GM23248 (cell line): Measurements from ENCODE around the gene ZCCHC2. TPM values are rescaled to one million over a fixed set of nuclear protein-coding genes. Genes with fewer than 3 reads are reported as not detected.

ENCODE experiments used
- DNase-seq: peaks from one replicate; pipeline ENCODE4 v3.0.0-alpha.2; 2015
- H2AFZ ChIP-seq: fragments of 200-600 bp; sonication (generic); 2 replicates; pipeline ENCODE4 v1.6.1; 2016; ENCODE audit warnings: antibody characterized with exemption
- H3F3A ChIP-seq: fragments of 200-600 bp; sonication (generic); 2 replicates; pipeline ENCODE4 v1.6.1; 2016; ENCODE audit warnings: mild to moderate bottlenecking, antibody characterized with exemption, mixed run types; ENCODE audit not compliant: insufficient read depth
- H3K27ac ChIP-seq: fragments of 200-600 bp; sonication (generic); 2 replicates; pipeline ENCODE4 v1.5.1; 2016; ENCODE audit warnings: mild to moderate bottlenecking
- H3K27me3 ChIP-seq: fragments of 200-600 bp; sonication (generic); replicated peaks from 2 replicates; pipeline ENCODE4 v1.6.1; 2016; ENCODE audit warnings: mild to moderate bottlenecking; ENCODE audit not compliant: insufficient read depth
- H3K36me3 ChIP-seq: fragments of 200-600 bp; sonication (generic); 2 replicates; pipeline ENCODE4 v1.6.1; 2016; ENCODE audit warnings: low read depth, mild to moderate bottlenecking
- H3K4me1 ChIP-seq: fragments of 200-600 bp; sonication (generic); 2 replicates; pipeline ENCODE4 v1.6.1; 2016; ENCODE audit warnings: mild to moderate bottlenecking; ENCODE audit not compliant: insufficient read depth
- H3K4me2 ChIP-seq: fragments of 200-600 bp; sonication (generic); one replicate; pipeline ENCODE4 v1.6.1; 2016; ENCODE audit warnings: mild to moderate bottlenecking; ENCODE audit not compliant: unreplicated experiment
- H3K4me3 ChIP-seq: fragments of 200-600 bp; sonication (generic); 2 replicates; pipeline ENCODE4 v1.5.1; 2016; ENCODE audit warnings: mild to moderate bottlenecking
- H3K79me2 ChIP-seq: fragments of 200-600 bp; sonication (generic); 2 replicates; pipeline ENCODE4 v1.6.1; 2016; ENCODE audit warnings: mild to moderate bottlenecking; ENCODE audit not compliant: insufficient read depth
- H3K9ac ChIP-seq: fragments of 200-600 bp; sonication (generic); 2 replicates; pipeline ENCODE4 v1.6.1; 2016; ENCODE audit warnings: mild to moderate bottlenecking
- H3K9me2 ChIP-seq: fragments of 200-600 bp; sonication (generic); 2 replicates; pipeline ENCODE4 v1.6.1; 2016; ENCODE audit warnings: mixed run types, mild to moderate bottlenecking, moderate library complexity; ENCODE audit not compliant: insufficient read depth
- H3K9me3 ChIP-seq: fragments of 200-600 bp; sonication (generic); one replicate; pipeline ENCODE4 v1.6.1; 2017; ENCODE audit warnings: low read depth
- H4K20me1 ChIP-seq: fragments of 200-600 bp; sonication (generic); 2 replicates; pipeline ENCODE4 v1.6.0; 2016; ENCODE audit not compliant: insufficient read depth
- EZH2 ChIP-seq: fragments of 200-600 bp; sonication (generic); IDR thresholded peaks from 2 replicates; pipeline ENCODE4 v1.6.1; 2018; ENCODE audit warnings: antibody characterized with exemption, mild to moderate bottlenecking; ENCODE audit not compliant: insufficient read depth, poor library complexity, severe bottlenecking
- EZH2phosphoT487 ChIP-seq: fragments of 200-600 bp; sonication (generic); IDR thresholded peaks from 2 replicates; pipeline ENCODE4 v1.6.1; 2018; ENCODE audit warnings: antibody characterized with exemption, moderate library complexity, mild to moderate bottlenecking, low read depth; ENCODE audit not compliant: insufficient read depth
- WGBS, 2 experiments: methylation state at CpG; one replicate each; pipeline ENCODE4 v1.1.6; 2015 to 2017; ENCODE audit warnings: low lambda C conversion rate in 2 of 2, low coverage in 1 of 2; ENCODE audit errors: missing lambda C conversion rate in 2 of 2; 5-methylcytosine and 5-hydroxymethylcytosine counted together
- in situ Hi-C: fragments of 300-500 bp; cut with MboI; formaldehyde crosslinking; loops from 2 replicates; pipeline ENCODE4 v1.15.0; 2020
- polyA plus RNA-seq: library from polyadenylated mRNA; unstranded; fragments of >200 nt; fragmentation: Nextera tagmentation; extraction: Ambion mirVana; gene quantifications from 2 replicates; pipeline ENCODE4 v1.2.1, GENCODE V29; 2016
- total RNA-seq: library from RNA; depleted of rRNA; stranded (reverse); fragments of >200 nt; shearing (Covaris generic); gene quantifications from 2 replicates; pipeline ENCODE4 v1.2.3, GENCODE V29; 2014

ZCCHC2 gene
- total and polyA plus RNA-seq, 2 experiments from 2014 or later, result 0.81 to 1.7 TPM

GRCh38 chr18:62610701-62611411 is 88.0 kb downstream of the ZCCHC2 start:
- no peak overlapping the region for H3K4me3 ChIP-seq
- H3K36me3 ChIP-seq, result no peaks in the 10 kb centered on the region
- no peaks in the 10 kb centered on the region for H3K27me3 ChIP-seq
- no peak overlapping the region for H3K9ac ChIP-seq
- in situ Hi-C loops, result no loop called here
- H3K4me2 ChIP-seq, result no peak overlapping the region
- no peaks in the 10 kb centered on the region for H3K9me3 ChIP-seq
- no peak overlapping the region for H2AFZ ChIP-seq
- TF ChIP-seq EZH2, result no peak
- TF ChIP-seq EZH2phosphoT487, result no peak
- H3K27ac ChIP-seq, result no peak overlapping the region
- H3K79me2 ChIP-seq, result no peaks in the 10 kb centered on the region
- no peaks in the 10 kb centered on the region for H3K9me2 ChIP-seq
- H3F3A ChIP-seq, result peaks cover 3% of the 10 kb centered on the region
- 58 to 65% methylated on average over 24 of the region's 24 CpGs for WGBS, 2 experiments
- no peaks in the 10 kb centered on the region for H4K20me1 ChIP-seq
- peaks cover 5% of the 10 kb centered on the region for H3K4me1 ChIP-seq
- no peak for DNase-seq

GRCh38 chr18:62611453-62612288 is 88.8 kb downstream of the ZCCHC2 start:
- no peak overlapping the region for H3K27ac ChIP-seq
- H2AFZ ChIP-seq, result no peak overlapping the region
- no peak for DNase-seq
- TF ChIP-seq EZH2, result no peak
- no peak for TF ChIP-seq EZH2phosphoT487
- H3K4me2 ChIP-seq, result no peak overlapping the region
- peaks cover 8% of the 10 kb centered on the region for H3F3A ChIP-seq
- 85 to 90% methylated on average over 32 of the region's 32 CpGs for WGBS, 2 experiments
- no peaks in the 10 kb centered on the region for H3K36me3 ChIP-seq
- no peaks in the 10 kb centered on the region for H3K9me3 ChIP-seq
- in situ Hi-C loops, result no loop called here
- no peak overlapping the region for H3K9ac ChIP-seq
- H3K9me2 ChIP-seq, result no peaks in the 10 kb centered on the region
- no peaks in the 10 kb centered on the region for H3K79me2 ChIP-seq
- no peaks in the 10 kb centered on the region for H3K27me3 ChIP-seq
- peaks cover 9% of the 10 kb centered on the region for H3K4me1 ChIP-seq
- no peak overlapping the region for H3K4me3 ChIP-seq
- H4K20me1 ChIP-seq, result no peaks in the 10 kb centered on the region

DNA sequence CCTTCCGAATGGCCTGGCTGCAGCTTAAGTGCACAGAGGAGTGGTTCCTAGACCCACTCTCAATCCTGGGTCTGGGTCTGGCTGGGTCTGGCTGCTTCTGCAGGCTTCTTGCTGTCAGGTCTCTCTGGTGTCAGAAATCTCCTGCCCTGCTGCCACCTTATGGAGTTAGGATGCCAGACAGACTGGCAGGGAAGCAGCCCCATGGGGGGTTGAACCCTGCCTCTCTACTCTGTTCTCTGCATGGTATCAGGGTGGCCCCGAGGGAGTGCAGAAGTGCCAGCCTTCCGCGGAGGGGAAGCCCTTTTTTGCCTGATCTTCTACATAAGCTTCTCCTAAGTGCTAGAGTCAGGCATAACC is 89.4 kb downstream of the ZCCHC2 start:
- Histone ChIP-seq H3F3A (peaks cover 12% of the 10 kb centered on the region), H3K9ac (no peak overlapping the region), H3K9me2 (no peaks in the 10 kb centered on the region), H3K27me3 (no peaks in the 10 kb centered on the region), H3K4me3 (no peak overlapping the region), H4K20me1 (no peaks in the 10 kb centered on the region), H3K27ac (no peak overlapping the region), H3K36me3 (no peaks in the 10 kb centered on the region), H2AFZ (no peak overlapping the region), H3K4me1 (peaks cover 14% of the 10 kb centered on the region), H3K9me3 (no peaks in the 10 kb centered on the region), H3K79me2 (no peaks in the 10 kb centered on the region), H3K4me2 (no peak overlapping the region)
- DNase-seq, result no peak
- WGBS, 2 experiments, result 85 to 86% methylated on average over 4 of the region's 4 CpGs
- TF ChIP-seq EZH2phosphoT487 (no peak), EZH2 (no peak)
- in situ Hi-C loops, result no loop called here

GRCh38 chr18:62612776-62613175 is 90.0 kb downstream of the ZCCHC2 start:
- no peak for DNase-seq
- no peak overlapping the region for H2AFZ ChIP-seq
- no peaks in the 10 kb centered on the region for H3K9me2 ChIP-seq
- no peaks in the 10 kb centered on the region for H3K36me3 ChIP-seq
- H3K79me2 ChIP-seq, result no peaks in the 10 kb centered on the region
- in situ Hi-C loops, result no loop called here
- H3F3A ChIP-seq, result peaks cover 12% of the 10 kb centered on the region
- H3K4me1 ChIP-seq, result peaks cover 14% of the 10 kb centered on the region
- H3K27me3 ChIP-seq, result no peaks in the 10 kb centered on the region
- no peak overlapping the region for H3K9ac ChIP-seq
- no peaks in the 10 kb centered on the region for H4K20me1 ChIP-seq
- H3K9me3 ChIP-seq, result no peaks in the 10 kb centered on the region
- WGBS, 2 experiments, result 95 to 96% methylated on average over 4 of the region's 4 CpGs
- H3K27ac ChIP-seq, result no peak overlapping the region
- no peak overlapping the region for H3K4me2 ChIP-seq
- TF ChIP-seq EZH2phosphoT487 (no peak), EZH2 (no peak)
- no peak overlapping the region for H3K4me3 ChIP-seq
